CD4-positive, alpha-beta T cell treated with Interleukin-15 for 1 hour (primary cell): ENCODE results near the gene ZDHHC16.
"Not testable (repeated sequence)": the region's sequence is repeated elsewhere in the genome, so short reads cannot be mapped to it uniquely, and the experiment has no call there.

Experiments used
- DNase-seq: peaks from one replicate; pipeline ENCODE4 v3.0.0-alpha.2; 2020

The ZDHHC16 gene

DNA sequence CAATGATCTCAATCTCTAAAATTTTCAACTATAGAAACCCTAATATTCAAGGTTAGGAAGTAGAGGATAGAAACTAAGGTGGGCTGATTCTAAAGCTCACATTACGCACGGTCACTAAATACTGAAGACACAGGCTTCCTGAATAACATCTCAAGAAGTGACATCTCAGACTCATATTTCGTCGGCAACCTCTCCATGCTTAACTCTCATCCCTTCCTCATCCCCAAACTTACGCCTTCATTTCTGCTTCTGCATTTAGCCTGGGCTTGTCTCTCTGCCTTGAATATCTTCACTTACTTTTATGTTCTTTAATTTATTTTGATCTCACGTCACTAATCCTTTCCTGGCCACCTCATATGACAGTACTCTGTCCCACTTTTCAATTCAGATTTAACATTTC lies 10.8 kb upstream of the ZDHHC16 start:
- no peak for DNase-seq

DNA sequence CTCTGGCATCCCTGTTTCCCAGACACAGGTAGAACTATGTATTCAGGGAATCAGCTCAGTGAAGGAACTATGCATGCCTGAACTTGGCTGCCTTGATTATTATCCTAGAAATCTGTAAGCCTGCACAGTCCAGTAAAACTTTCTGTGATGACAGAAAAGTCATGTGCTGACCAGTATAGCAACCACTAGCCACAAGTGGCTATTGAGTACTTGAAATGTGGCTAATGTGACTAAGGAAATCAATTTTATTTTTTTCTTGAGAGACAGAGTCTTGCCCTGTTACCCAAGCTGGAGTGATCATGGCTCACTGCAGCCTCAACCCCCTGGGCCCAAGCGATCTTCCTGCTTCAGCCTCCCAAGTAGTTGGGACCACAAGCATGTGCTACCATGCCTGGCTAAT lies 3.7 kb upstream of the ZDHHC16 start:
- no peak for DNase-seq

DNA sequence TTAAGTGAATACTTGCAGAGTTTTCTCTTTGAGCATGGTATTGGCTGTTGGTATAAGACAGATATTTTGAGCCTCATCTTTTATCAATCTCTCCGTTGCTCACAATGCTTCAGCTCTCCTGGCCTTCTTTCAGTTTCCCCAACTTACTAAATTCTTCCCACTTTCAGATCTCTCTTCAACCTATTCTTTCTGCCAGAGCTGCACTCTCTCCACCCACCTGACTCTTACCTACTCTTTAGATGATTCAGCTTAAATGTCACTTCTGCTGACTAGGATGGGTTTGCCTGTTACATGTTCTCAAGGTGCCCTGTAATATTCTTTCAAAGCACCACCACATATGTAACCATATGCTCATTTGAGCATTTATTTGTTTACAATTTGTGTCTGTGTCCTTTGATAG lies 1.8 kb upstream of the ZDHHC16 start:
- no peak for DNase-seq

DNA sequence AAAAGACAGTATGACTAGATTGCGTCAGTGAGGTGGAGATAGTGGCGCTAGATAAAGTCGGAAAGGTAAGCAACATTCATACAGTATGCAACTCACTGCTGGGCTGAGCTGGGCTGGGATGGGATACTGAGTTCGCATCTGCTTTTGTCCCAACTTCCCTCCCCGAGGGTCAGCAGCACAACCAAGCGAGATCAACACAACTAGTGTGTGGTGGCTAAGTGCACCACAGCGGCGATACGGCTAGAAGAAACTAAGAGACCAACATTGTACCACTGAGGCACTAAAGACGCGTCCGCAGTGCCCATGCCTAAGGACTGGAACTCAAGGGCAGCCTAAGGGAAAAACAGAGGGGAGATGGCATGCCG lies 636 bp upstream of the ZDHHC16 start:
- no peak for DNase-seq

DNA sequence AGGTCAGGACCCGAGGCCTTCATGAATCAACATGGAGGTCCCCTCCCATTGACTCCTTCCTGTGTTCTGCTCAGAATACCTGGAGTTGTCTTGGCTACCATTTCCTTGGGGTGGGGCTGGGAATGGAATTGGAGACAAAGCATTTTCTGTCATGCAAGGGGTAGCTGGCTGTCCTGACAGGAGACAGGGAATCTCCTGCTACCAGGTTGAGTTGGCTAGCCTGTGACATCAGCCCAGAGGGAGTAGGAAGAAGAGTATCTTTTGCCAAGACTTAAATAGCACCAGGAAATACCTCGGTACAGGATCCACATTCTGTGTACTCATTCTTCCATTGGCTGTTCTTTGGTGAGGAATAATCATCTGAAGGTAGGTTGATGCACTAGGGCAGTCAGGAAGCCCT lies 4.9 kb downstream of the ZDHHC16 start:
- DNase-seq, result no peak

DNA sequence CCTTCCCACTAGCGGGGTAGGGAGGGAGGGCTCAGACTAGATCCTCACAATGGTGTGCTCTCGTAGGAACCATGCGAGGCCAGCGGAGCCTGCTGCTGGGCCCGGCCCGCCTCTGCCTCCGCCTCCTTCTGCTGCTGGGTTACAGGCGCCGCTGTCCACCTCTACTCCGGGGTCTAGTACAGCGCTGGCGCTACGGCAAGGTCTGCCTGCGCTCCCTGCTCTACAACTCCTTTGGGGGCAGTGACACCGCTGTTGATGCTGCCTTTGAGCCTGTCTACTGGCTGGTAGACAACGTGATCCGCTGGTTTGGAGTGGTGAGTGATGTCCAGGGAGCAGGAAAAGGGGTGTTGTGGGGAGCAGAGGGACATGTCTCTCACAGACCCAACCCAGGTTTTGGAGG lies 5.6 kb downstream of the ZDHHC16 start:
- no peak for DNase-seq

DNA sequence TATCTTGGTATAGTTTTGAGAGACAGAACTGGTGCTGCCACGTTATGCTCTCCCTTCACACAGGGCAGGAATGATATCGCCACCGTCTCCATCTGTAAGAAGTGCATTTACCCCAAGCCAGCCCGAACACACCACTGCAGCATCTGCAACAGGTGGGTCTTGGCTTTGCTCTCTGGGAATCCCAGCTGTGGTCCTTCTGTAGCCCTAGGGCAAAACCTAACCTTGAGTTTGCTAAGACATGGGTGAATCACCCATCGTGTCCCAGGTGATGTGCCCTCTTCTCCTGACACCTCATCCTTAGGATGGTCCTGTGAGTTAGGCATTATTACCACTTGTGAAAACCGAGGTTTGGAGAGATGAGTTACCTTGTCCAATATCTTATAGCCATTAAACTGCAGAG lies 6.4 kb downstream of the ZDHHC16 start:
- DNase-seq, result no peak

DNA sequence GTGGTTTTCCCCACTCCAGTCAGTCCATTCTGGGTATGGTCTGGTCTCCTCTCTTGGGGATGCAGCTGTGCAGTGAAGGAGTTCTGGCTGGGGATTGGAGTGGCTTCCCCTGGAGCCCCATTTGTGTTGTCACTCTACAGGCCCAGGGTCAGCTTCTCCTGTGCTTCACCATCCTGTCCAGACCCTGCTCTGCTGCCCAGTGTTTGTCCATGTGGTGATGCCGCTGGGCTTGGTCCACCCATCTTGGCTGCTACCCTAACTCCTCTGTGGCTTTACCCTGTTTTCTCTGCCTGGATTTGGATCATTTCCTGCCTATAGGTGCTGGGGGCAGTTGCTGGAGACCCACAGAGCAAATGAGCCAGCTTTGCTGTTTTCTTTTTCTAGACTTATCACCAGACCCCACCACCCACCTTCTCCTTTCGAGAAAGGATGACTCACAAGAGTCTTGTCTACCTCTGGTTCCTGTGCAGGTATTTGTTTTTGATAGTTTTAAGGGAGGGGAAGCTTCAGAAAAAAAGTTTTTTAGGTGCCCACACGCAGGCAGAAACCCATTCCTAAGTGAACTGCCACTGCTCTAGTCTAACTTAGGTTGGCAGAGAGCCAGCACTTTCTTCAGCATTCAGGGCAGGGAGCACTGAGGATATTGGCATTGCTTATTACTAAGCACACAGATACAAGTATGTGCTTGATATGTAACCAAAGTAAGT lies 8.5 kb downstream of the ZDHHC16 start:
- DNase-seq, result no peak

DNA sequence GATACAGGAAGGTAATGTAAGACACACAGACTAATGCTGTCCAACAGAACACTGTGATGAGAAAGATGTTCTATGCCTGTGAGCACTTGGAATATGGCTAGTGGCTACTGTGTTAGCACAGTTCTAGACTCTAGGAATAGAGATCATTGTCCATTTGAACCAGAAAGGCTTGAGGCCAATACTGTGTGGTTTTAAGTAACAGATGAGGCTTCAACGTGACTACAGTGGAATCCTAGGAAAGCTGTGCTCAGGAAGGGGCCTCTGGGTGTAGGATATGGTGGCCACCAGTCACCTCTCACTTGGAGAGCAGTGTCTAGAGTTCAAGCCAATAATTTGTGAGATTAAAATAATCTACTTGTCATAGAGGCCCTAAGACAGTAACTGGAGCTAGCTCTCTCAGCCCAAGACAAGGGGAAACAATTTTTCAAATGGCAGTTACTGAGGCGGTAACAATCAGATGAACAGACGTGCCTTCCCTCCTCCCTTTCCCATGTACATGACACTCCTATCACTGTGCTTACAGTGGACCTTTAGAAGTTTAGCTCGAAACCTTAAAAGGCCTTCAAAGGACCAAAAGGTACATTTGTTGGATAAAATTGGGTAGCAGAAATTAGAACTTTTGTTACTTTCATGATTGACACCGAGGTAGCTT lies 10.2 kb downstream of the ZDHHC16 start:
- DNase-seq, result no peak

DNA sequence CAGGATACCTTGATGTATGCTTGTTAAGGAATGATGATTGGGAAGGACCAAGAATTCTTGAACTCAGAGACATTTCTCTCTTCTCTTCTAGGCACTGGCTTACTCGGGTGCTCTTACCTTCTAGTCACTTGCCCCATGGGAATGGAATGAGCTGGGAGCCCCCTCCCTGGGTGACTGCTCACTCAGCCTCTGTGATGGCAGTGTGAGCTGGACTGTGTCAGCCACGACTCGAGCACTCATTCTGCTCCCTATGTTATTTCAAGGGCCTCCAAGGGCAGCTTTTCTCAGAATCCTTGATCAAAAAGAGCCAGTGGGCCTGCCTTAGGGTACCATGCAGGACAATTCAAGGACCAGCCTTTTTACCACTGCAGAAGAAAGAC lies 10.7 kb downstream of the ZDHHC16 start:
- DNase-seq, result no peak

DNA sequence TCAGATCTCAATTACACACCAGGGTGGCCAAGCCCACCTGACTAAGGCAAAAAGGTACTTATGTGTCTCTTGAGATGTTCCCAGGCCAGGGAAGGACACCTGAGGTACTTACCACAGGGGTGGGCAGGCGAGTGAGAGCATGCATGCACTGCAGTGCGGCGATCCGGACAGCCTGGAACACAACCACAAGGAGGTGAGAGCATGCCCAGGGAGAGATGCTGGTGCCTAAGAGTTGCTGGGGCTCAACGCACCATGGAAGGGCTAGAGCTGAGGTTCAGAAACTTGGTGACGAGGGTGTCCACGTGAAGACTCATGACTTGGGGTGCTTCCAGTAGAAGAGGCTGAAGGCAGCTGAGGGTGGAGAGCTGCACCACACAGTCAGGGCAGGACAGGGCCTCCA lies 13.1 kb downstream of the ZDHHC16 start:
- no peak for DNase-seq

DNA sequence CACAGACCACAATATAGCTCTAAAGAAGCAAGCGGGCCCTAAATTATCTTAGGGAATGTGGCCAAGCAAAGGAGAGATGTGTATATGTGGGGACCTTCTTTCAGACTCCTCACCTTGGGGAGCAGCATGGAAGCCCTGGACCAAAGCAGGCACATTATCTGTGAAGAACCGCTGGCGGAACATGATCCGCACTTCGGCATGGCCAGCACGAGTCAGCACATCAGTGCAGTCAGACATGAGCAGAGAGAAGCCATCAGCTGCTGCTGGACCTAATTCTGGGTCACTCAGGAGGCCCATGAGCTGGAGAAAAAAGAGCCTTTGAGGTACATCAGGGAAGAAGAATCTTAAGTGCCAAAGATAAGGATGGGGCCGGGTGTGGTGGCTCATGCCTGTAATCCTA lies 14.0 kb downstream of the ZDHHC16 start:
- no peak for DNase-seq

DNA sequence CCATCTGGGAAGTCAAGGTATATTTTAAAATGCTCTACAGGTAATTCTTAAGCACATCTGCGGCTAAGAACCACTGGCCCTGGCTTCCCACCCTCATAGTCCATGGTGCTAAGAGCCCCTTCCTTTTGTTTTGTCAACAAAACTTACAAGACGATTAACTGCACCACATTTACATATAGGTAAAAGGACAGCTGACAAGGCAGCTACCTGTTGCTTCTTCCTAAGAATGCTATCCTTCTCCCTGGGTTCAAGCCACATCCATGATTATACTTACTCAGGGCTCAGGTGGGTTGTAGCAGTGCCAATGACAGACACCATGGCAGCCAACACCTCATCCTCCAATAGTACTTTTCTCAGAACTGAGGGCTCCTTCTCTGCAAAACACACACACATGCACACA lies 16.3 kb downstream of the ZDHHC16 start:
- no peak for DNase-seq

DNA sequence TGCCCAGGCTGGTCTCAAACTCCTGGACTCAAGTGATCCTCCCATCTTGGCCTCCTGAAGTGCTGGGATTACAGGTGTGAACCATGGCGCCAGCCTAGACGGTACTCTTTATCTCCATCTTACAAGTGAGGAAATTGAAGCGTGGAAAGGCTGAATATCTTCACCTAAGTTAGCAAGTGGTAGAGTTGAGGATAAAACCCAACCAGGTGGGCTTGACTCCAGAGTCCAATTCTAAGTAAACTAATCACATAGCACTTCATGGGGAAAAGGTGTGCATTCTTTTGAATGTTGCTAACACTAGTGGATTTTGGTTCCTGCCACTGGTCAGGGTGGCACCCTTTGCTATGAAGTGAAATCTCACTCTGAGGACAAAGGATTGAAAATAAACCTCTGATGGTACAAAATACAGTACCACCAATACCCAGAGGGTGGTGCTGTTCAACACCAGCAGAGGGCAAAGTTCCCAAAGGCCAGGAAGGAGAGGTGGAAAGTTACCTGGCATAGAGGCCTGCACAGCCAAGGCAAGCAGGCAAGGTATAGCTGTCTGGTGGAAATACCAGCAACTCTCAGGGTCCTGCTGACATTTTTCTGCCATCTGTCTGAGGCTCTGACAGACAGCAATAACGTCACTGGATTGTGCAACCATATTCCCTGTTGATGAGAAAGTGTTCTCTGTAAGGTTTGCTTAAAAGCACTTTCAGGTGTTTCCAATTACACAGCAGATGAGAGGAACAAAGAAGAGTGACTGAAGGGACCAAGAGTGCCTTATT lies 17.6 kb downstream of the ZDHHC16 start:
- peak; percentile 20 for DNase-seq

DNA sequence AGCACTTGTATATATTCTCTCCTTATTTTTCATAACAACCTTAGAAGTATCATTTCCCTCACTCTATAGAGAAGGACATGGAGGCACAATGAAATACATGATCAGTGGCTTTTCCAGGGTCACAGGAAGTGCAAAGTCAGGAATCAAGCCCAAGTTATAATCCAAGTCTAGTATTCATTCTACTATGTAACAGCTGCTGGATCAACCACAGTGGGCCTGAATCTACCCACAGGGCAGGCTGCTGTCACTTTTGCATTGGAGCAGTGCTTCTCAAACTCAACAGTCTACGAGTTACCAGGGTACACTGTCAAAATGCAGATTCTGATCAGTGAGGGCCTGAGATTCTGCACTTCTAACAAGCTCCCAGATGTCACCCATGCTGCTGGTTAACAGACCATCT lies 18.3 kb downstream of the ZDHHC16 start:
- no peak for DNase-seq

DNA sequence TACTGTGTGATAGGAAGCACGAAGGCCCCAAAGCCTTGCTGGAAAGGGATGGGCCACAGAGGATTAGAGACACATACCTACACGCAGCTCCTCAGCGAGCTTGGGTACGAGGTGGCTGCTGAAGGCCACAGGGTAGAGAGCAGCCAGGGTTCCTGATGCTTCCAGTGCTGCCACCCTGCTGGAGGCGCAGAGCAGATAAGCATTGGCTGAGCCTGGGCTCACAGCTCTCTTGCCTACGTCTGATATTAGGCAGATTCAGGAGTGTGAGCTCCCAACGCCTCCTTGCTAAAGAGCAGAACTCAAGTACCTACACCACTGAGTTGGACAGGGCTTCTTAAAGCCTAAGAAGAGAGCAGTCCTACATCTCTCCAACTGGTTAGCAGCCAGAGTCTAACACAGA lies 20.0 kb downstream of the ZDHHC16 start:
- DNase-seq, result no peak

DNA sequence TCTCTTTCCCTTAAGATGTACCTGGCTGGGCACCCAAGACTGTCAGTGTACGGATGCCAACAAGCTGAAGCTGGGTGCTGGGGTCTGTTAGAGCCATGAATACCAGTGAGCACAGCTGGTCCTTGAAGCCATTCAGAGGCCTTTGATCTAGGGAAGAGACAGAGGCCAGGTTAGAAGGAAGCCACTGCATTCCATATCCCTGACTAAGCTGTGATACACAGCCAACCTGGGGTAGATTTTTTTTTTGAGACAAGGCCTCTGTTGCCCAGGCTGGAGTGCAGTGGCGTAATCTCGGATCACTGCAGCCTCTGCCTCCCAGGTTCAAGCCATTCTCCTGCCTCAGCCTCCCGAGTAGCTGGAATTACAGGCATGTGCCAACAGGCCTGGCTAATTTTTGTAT lies 20.8 kb downstream of the ZDHHC16 start:
- DNase-seq, result no peak

DNA sequence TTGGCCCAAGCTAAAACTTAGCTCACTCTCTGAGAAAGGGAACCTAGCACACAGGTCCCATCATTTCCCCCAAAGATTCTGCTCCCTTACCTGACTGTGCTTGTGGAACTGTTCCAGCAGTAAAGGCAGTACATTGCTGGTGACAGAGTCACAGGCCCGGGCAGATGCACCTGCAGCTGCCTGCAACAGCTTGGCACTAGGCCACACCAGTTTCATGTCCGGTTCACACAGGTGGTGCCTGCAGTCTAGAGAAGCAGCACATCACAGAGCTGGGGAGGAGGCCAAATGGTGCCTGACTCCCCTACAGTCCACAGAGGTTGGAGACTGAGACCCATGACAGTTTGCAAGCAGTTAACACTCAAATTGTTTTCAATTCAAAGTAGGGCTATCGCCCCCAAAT lies 22.2 kb downstream of the ZDHHC16 start:
- DNase-seq, result no peak

DNA sequence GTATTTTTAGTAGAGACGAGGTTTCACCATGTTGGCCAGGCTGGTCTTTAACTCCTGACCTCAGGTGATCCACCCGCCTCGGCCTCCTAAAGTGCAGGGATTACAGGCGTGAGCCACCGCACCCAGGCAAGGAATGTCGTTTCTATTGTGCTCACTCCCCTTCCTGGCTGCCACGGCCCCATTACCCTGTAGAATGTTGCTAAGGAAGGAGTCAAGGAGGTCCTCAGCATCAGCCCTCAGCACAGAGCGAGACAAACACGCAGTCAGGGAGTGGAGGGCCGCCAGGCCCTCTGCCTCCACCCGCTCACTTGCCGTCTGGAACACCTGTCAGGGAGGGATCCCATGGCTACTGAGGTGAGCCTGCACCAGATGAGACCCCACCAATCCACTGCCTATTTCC lies 22.8 kb downstream of the ZDHHC16 start:
- DNase-seq, result not testable (repeated sequence)

DNA sequence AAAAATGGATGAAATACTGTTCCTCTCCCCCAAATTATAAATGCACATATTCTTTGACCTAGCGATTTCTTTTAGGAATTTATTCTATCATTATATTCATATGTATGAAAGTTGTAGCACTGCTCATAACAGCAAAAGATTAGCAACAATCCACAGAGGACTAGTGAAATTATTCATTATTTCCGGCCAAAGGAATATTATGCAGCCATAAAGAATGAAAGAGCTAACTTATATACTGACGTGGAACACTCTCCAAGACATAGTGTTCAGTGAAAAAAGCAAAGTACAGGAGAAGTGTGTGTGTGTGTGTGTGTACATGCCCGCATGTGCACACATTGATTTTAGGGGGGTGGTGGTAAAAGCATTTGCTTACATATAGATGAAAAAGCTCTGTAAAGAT lies 28.9 kb downstream of the ZDHHC16 start:
- DNase-seq, result no peak

DNA sequence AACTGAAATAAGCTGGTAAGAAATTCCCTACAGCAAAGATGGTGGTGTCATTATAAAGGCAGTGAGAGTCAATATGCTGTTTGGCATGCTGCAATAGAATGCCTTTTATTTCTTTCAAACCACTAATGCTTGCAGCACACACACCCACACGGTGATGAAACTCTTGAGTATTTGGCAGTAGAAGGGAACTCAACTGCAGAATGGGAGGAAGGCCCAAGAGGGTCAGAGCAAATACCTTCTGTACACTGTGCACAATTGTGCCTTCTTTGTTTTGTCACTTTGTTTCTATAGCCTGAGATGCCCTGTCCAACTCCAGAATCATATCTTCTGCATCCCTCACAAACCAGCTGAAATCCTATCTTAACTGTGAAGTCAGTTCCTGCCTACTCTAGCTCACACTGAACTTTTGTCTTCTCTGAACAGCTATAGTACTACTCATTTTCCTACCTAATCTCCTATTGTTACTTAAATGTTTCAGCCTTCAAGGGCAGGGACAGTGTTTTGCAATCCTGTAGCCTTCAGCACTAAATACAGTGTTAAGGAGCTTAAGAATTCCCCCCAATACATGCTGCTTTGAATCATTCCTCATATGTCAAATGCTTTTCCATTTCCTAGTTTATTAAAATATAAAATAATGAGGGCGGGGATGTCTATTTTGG lies 30.1 kb downstream of the ZDHHC16 start:
- DNase-seq, result no peak

DNA sequence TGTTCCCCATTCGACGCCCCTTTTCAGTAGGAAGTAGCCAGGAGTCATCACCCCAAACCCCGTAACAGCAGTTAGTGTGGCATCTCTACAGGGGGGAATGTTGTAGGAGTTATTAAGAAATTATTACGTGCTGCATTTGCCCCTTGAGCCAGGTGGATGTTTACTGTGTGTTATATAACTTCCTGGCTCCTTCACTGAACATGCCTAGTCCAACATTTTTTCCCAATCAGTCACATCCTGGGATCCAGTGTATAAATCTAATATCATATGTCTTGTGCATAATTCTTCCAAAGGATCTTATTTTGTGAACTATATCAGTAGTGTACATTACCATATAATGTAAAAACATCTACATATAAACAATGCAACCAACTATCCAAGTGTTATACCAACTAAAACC lies 33.4 kb downstream of the ZDHHC16 start:
- not testable (repeated sequence) for DNase-seq

DNA sequence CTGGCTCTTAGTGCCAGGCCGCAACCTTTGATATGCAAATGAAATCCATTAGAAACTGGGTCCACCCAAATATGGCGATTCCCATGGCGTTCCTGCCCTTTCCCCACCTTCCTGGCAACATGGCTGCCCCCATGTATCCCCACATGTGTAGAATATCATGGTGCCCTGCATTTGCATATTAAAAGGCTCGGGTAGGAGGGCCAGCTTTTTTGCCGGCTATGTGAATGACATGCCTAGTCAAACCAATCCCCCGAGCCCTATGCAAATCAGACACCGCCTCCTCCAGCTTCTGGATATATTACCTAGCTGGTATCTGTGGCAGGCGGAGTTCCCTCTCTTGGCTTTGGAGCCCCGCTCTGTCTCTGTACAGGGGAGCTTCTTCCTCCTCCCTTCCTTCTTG lies 34.0 kb downstream of the ZDHHC16 start:
- DNase-seq, result no peak

DNA sequence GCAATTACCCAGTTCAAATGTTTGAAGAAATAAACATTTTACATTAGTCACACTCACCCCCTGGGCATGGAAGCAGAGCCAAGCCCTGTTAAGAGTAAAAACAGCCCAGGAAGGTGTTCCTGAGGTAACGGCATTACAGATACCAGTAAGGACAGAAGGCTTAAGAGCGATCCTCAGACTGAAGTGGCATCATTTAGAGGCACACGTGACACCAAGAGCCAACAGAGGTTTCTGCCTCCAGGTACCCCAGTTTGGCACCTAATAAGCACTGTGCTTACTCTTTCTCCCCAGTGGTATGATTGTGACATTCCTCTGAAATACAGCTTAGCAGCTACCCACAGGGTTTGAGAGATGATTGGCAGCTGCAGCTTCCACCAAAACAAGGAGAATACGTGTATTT lies 35.1 kb downstream of the ZDHHC16 start:
- no peak for DNase-seq
